SH-SY5Y (cell line): ENCODE results near the gene KCTD11.

Experiments
- GATA2 ChIP-seq: IDR thresholded peaks from 2 replicates; pipeline ENCODE4 v1.6.1; 2011; ENCODE audit warnings: mild to moderate bottlenecking, low read depth, low read length
- GATA3 ChIP-seq: IDR thresholded peaks from 2 replicates; pipeline ENCODE4 v1.6.1; 2011; ENCODE audit warnings: low read depth, mild to moderate bottlenecking, low read length, moderate library complexity

The KCTD11 gene

GRCh38 chr17:7314719-7315569 is 37.0 kb upstream of the KCTD11 start, which contains the start of gene GPS2:
GPS2 (minus strand) TSS chr17:7315360; CDS start chr17:7315052, 308 bp downstream.
- no peak for TF ChIP-seq GATA3
- TF ChIP-seq GATA2: no peak

- TF ChIP-seq GATA3 (no peak), GATA2 (no peak)
Observed at GRCh38 chr17:7315570-7316235, 36.3 kb upstream of the KCTD11 start.

DNA sequence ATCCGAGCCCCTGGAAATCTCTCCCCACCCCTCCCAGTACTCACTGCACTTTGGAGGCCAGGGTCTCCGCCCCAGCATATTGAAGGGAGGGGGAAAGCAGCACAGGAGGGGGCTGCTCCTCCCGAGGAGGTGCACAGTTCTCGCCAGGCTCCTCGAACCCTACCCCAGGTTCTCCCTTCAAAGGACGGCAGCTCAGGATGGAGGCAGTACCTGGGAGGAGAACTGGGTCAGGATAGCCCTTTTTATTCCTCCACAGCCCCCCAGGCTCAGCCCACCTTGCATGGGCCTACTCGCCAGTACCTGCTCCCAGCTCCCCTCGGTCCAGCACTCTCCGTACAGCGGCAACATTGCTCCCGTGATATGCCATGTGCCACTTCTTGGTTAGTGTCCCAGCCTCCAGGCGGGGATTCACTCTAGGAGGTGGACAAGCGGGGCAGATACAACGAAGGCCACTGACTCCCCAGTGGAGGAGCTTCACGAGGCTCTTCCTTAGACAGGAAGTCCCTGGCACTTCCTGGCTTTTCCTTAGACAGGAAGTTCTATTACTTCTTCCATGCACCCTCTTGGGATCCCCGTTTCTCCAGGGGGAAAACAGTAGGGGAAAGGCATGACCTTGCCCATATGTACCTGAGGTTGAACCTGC is 34.7 kb upstream of the KCTD11 start:
- TF ChIP-seq GATA3 (no peak), GATA2 (no peak)

DNA sequence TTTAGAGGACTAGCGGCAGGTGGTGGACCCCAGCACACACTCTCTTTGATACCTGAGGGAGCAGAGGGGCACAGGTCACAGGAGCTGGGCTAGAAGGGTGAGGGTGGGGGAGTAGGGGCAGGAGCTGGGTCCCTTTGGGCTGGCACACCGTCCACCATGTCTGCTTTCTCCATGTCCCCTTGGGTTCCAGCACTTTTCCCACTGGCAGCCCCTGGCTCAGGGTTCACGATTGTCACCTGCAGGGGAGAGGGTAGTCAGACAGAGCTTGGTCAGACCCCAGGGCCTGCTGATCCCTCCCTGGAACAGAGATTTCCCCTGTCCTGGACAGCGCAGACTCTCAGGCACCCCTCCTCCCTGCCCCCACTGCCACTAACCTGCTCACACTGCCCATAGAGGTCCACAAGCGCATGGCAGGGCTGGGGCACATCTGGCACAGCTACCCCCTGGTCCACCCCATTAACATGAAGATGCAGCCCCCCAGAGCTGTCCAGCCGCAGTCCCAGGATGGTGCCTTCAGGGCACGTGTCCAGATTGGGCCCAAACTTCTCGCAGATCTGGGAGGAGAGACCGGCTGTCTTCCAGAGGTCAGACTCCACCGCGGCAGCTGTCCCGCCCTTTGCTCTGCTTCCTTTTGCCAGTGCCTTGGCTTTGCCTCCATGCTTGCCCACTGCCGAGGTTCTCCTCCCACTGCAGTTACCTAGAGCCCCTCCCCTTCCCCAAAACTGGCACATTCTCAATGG is 33.7 kb upstream of the KCTD11 start:
- TF ChIP-seq GATA3 (no peak), GATA2 (no peak)

DNA sequence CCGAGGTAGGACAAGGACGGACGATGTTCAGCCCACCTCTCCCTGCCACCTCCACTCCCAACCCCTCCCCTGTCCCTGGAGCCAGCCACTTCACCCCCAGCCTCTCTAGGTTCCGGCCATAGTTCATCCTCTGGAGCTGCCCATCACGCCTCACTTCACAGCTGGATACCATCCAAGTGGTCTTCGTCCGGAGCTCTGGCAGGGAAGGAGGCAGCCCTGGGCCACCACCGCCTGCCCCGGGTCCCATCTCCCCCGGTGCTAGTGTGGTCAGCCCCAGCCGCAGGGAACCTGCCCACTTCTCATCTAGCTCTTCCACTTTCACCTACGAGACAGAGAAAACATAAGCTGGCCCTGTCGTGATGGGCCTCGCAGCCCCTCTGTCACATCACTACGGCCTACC is 30.5 kb upstream of the KCTD11 start:
- no peak for TF ChIP-seq GATA2

DNA sequence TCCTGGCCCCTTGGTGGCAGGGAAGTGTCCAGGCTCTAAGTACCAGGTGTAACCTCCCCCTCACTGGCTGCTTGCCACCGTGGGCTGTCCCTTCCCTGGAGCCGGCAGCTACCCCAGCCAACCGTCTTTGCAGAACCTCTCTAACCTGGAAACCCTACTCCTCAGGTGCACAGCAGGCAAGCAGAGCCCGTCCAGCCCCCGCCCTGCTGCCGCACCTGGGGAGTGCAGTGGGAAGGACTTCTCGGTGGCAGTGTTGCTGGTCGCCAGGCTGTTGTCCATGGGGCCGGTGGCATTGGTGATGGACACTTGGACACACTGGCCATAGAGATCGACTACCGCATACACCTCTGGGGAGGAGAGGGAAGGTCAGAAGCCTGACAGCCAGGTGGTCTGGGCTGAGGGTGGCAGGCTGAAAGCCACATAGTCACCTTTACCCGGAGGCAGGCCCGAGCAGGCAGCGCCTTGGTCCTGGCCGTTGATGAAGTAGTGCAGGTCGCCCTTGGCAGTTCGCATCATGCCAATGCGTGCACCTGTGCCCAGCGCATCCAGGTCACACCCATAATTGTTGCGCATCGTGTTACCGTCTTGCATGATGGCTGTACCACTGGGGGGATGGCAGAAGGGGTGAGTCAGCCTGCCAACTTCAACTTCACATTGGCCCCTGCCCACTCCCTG is 29.3 kb upstream of the KCTD11 start:
- no peak for TF ChIP-seq GATA3
- TF ChIP-seq GATA2: no peak

DNA sequence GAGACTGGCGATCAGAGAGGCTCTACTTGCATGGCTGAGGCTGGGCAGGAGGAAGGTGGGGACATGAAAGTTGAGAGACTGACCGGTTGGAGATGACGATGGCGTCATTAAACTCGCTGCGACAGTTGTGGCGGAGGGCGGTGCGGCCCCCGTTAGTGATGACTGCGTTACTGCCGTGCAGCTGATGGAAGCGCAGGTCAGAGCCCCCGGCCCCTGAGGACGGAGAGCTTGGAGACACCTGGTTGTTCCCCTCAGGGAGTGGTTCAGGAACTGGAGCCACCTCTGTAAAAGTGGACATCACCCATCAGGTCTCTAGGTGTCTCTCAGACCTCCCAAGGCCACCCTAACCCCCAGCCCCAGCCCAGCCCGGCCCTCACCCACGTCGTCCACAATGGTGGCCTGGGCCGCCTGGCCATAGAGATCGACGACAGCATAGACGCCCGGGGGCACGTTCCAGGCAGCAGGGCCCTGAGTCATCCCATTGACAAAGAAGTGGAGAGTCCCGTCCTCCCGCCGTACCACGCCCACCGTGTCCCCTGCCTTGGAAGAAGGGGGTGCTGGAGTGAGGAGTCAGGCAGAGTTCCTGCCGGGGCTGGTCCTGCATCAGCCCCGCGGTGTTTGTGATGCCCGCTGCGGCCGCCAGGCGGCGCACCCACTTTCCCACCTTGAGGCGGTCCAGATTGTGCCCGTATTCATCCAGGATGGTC is 28.1 kb upstream of the KCTD11 start:
- no peak for TF ChIP-seq GATA2
- TF ChIP-seq GATA3: no peak

- TF ChIP-seq GATA3: no peak
- TF ChIP-seq GATA2: no peak
Observed at GRCh38 chr17:7324438-7324779, 27.6 kb upstream of the KCTD11 start.

DNA sequence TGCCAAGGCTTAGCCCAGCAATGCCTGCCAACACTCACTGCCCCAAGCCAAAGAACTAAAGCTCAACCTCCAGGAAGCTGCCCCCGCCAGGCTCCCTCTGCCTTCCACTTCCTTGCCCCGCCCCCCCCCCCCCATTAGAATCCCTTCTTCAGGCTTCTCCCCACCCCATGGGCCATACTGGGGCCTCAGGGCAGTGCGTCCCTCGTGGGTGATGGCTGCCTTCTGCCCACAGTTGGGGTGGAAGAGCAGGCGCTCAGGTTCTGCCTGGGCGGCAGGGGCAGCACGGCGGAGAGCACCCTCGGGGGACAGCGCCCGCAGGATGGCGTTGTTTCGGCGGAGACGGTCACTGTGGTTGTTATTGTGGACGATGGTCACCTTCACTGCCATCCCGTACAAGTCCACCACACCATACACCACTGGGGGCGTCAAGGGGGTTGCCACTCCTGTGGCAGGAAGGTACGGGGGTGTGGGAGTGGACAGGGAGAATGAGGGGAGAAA is 26.9 kb upstream of the KCTD11 start:
- TF ChIP-seq GATA2: no peak
- no peak for TF ChIP-seq GATA3

GRCh38 chr17:7326186-7326585 is 25.8 kb upstream of the KCTD11 start:
- TF ChIP-seq GATA3 (no peak), GATA2 (no peak)

- TF ChIP-seq GATA2 (no peak), GATA3 (no peak)
Observed at GRCh38 chr17:7327056-7327455, 24.9 kb upstream of the KCTD11 start.

DNA sequence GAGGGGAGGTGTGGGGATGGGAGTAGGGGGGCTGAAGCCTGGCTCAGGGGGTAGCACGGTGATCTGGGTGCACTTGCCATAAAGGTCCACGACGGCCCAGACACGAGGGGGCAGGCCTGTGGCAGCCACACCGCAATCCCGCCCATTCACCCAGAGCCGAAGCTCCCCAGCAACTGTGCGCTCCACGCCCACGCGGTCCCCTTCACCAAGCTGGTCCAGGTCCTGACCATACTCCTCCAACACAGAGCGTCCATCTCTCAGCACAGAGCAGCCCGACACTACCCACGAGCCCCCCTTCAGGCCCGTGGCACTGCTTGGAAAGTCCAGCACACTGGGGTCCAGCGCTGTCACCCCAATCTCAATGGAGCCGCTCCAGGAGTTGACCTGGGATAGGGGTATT is 24.5 kb upstream of the KCTD11 start:
- TF ChIP-seq GATA3: no peak
- TF ChIP-seq GATA2: no peak

- TF ChIP-seq GATA2 (no peak), GATA3 (no peak)
Observed at GRCh38 chr17:7328009-7328408, 24.0 kb upstream of the KCTD11 start.

DNA sequence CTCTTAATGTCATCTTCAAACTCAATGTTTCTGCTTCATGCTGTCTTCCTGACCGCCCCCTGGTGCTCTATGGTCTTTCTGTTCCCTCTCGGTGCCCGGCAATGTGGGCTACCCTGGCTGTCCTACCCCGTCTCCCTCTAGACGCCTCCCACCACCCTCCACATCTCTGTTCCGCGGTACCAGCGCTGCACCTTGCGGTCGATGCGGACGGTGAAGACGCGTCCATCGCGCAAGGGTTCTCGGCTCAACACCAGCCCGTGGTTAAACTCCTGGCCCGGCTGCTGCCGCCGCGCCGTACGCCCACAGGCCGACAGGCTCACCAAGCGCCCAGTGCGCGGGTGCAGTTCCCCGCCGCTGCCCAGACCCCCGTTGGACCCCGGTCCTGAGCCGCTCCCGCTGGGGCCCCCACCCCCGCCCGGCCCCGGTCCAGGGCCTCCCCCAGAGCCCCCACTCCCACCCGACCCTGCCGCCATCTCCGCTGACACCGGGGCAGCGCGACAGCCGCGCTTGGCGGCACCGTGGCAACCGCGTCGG is 23.1 kb upstream of the KCTD11 start, which contains the start of gene NEURL4:
Gene NEURL4 (minus strand): TSS at position 496 of the 534 bp plus-strand sequence. CDS start 23 bp downstream, at position 473.
- TF ChIP-seq GATA3 (no peak), GATA2 (no peak)
